ENCODE measurements around the gene CLDN4. TPM values are rescaled to one million over a fixed set of nuclear protein-coding genes. Genes with fewer than 3 reads are reported as not detected.

CLDN4 gene
- polyA plus RNA-seq, 3 donors: 0.01 TPM; not detected in 2

DNA sequence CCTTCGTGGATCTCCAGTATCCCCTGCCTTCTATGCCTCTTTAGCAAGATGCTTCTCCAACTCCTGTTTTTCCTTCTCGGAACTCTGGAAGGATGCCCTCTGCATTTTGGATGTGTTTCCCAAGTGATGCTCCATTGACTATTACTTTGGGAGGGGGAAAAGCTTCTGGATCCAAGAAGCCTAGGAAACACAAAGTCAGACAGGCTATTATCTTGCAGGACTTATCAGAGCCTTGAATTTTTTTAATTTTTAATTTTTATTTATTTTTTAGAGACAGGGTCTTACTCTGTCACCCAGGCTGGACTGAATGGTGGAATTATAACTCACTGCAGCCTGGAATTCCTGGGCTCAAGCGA is 51.2 kb downstream of the CLDN4 start:
- TF ChIP-seq, protein P1, sequence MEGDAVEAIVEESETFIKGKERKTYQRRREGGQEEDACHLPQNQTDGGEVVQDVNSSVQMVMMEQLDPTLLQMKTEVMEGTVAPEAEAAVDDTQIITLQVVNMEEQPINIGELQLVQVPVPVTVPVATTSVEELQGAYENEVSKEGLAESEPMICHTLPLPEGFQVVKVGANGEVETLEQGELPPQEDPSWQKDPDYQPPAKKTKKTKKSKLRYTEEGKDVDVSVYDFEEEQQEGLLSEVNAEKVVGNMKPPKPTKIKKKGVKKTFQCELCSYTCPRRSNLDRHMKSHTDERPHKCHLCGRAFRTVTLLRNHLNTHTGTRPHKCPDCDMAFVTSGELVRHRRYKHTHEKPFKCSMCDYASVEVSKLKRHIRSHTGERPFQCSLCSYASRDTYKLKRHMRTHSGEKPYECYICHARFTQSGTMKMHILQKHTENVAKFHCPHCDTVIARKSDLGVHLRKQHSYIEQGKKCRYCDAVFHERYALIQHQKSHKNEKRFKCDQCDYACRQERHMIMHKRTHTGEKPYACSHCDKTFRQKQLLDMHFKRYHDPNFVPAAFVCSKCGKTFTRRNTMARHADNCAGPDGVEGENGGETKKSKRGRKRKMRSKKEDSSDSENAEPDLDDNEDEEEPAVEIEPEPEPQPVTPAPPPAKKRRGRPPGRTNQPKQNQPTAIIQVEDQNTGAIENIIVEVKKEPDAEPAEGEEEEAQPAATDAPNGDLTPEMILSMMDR (IDR thresholded peaks at IDR 0.05): no peak
- Histone ChIP-seq H2AFZ (ENCODE audit: insufficient read depth, low read depth, low read length, poor library complexity, severe bottlenecking) (no peak overlapping the region), H3K9ac (ENCODE audit: insufficient read depth, low read length, poor library complexity, severe bottlenecking) (no peak overlapping the region), H3K79me2 (ENCODE audit: insufficient read depth, low read length) (no peaks in the 10 kb centered on the region), H3K4me2 (replicated peaks; ENCODE audit: extremely low read depth, low read length, poor library complexity, severe bottlenecking) (no peak overlapping the region), H3K4me3 (replicated peaks in 1 of 3; ENCODE audit: low read depth in 2 of 3, low read length in 3 of 3) (no peak overlapping the region), H3K9me3 (replicated peaks in 1 of 2; ENCODE audit: control insufficient read depth in 1 of 2, insufficient read depth in 1 of 2, low read length in 2 of 2) (no peaks in the 10 kb centered on the region), H3K36me3 (replicated peaks in 1 of 2; ENCODE audit: control insufficient read depth in 1 of 2, insufficient read depth in 2 of 2, low read length in 2 of 2) (no peaks in the 10 kb centered on the region), H4K20me1 (ENCODE audit: insufficient read depth, low read length) (no peaks in the 10 kb centered on the region), H3K4me1 (ENCODE audit: control insufficient read depth in 1 of 2, insufficient read depth in 2 of 2, low read length in 2 of 2) (no peaks in the 10 kb centered on the region), H3K27ac (ENCODE audit: low read depth in 1 of 2, low read length in 2 of 2) (no peak overlapping the region), H3K27me3 (ENCODE audit: control insufficient read depth in 2 of 2, insufficient read depth in 2 of 2, low read length in 2 of 2) (peaks cover 7 to 17% of the 10 kb centered on the region in 2 donors)
- H3K36me3 Mint-ChIP-seq: peaks cover 0 to 2% of the 10 kb centered on the region in 2 donors
- H3K4me1 Mint-ChIP-seq: peaks cover 9% of the 10 kb centered on the region
- H3K27ac Mint-ChIP-seq: no peak overlapping the region
- DNase-seq: no peak
- H3K4me3 Mint-ChIP-seq: no peak overlapping the region
- 100% methylated on average over 1 of the region's 3 CpGs for WGBS (ENCODE audit: insufficient coverage)
- intact Hi-C loops (cut with micrococcal nuclease): no loop called here
- peaks cover 0 to 5% (median 0%) of the 10 kb centered on the region in 7 donors for H3K9me3 Mint-ChIP-seq
- H3K27me3 Mint-ChIP-seq (ENCODE audit: low read depth in 3 of 3): peaks cover 20 to 43% (median 31%) of the 10 kb centered on the region in 3 donors

Other genes with a start within 250 kb of the CLDN4 start
- gene MLXIPL, start 206.5 kb upstream of the CLDN4 start, polyA plus RNA-seq: under 1 TPM in 2 of 3 donors, not detected in 1; 0.15 to 0.24 TPM
- gene VPS37D, start 163.2 kb upstream of the CLDN4 start, polyA plus RNA-seq: not detected
- 1 to 10 TPM; 2.4 to 5.2 (median 3.2) TPM for gene DNAJC30, start 147.5 kb upstream of the CLDN4 start, polyA plus RNA-seq
- gene BUD23, start 147.4 kb upstream of the CLDN4 start, polyA plus RNA-seq: 10 to 100 TPM; 44.5 to 51.9 (median 51.1) TPM
- gene STX1A, start 111.3 kb upstream of the CLDN4 start, polyA plus RNA-seq: 1 to 10 TPM in 1 of 3 donors, under 1 TPM in 2; 0.27 to 2.7 (median 0.37) TPM
- gene ABHD11, start 92.2 kb upstream of the CLDN4 start, polyA plus RNA-seq: 10 to 100 TPM; 20.3 to 23.5 (median 22.1) TPM
- not detected for gene CLDN3, start 60.7 kb upstream of the CLDN4 start, polyA plus RNA-seq
- gene METTL27, start 11.5 kb downstream of the CLDN4 start, polyA plus RNA-seq: 1 to 10 TPM; 1.1 to 2.1 (median 1.2) TPM
- gene TMEM270, start 30.2 kb downstream of the CLDN4 start, polyA plus RNA-seq: not detected
- gene ELN, start 197.2 kb downstream of the CLDN4 start, polyA plus RNA-seq: not detected